Stromal cell of bone marrow (primary cell): ENCODE data around the gene C1orf198.

Experiments used
- DNase-seq: peaks from one replicate; pipeline ENCODE4 v3.0.0-alpha.2; 2012; ENCODE audit warnings: low read depth

C1orf198 gene

DNA sequence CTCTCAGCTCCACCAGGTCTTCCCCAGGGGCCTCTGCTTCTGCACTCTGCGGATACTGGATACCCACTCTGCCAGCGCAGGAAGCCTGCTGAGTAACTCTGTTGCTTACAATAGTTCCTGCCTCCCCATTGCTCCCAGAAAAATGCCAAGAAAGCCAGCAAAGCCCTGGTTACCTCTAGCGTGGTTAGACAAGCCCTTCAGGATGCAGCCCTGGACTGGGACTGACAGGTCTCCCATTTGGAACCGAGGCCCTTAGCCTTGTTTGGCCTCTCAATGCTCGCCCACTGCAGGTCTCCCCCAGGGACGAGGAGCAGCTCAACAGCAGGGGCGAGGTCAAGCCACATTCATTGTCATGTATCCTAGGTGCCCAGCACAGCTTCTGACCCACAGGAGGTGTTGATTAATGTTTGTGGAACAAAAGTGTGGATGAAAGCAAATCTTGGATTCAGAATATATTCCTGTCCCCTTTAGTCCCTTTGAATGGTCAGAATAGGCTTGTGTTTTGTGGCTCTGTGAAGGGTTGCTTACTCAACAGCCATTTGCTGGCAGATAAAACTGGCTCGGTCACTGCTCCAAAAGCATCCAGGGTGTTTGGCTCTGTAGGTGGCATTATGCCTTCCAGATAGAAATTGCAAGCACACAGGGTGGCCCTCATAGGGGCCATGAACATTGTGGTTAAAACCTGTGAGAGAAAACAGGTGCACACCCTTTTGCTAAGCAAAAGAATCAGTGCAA is 58.9 kb downstream of the C1orf198 start:
- no peak for DNase-seq

- DNase-seq: no peak
Measured at GRCh38 chr1:230808281-230808872, 59.9 kb downstream of the C1orf198 start.

GRCh38 chr1:230807561-230808280 is 60.6 kb downstream of the C1orf198 start:
- DNase-seq: no peak

GRCh38 chr1:230807029-230807428 is 61.3 kb downstream of the C1orf198 start:
- no peak for DNase-seq

DNA sequence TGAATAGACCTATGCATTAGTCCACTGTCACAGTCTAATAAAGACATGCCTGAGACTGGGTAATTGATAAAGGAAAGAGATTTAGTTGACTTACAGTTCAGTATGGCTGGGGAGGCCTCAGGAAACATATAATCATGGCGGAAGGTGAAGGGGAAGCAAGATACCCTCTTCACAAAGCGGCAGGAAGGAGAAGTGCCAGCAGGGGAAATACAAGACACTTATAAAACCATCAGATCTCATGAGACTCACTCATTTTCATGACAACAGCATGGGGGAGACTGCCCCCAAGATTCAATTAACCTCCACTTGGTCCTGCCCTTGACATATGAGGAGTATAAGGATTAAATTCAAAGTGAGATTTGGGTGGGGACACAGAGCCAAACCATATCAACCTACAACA is 61.8 kb downstream of the C1orf198 start:
- DNase-seq: no peak

- DNase-seq: no peak
Measured at GRCh38 chr1:230804396-230804795, 63.9 kb downstream of the C1orf198 start.

GRCh38 chr1:230800891-230801840 is 67.2 kb downstream of the C1orf198 start:
- DNase-seq: no peak

DNA sequence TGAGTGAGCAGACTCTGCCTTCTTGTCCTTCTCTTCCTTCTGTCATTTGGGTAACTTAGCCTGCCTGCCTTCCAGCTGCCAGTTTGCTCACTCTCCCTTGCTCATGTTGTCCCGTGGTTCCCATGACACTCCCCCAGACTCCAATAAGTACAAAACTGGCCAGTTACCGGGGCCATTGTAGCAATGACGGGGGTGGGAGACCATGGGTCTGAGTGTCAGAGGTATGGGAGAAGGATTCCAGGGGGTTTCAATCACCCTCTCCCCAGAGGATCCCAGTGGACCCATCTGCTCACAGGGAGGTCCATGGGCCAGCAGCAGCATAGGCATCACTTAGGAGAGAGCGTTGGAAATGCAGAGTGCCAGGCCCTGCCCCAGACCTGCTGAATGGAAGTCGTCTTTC is 69.8 kb downstream of the C1orf198 start:
- DNase-seq: no peak

GRCh38 chr1:230797942-230798365 is 70.4 kb downstream of the C1orf198 start:
- peak; percentile 56 for DNase-seq

GRCh38 chr1:230797376-230797920 is 70.9 kb downstream of the C1orf198 start:
- no peak for DNase-seq

GRCh38 chr1:230796626-230797025 is 71.7 kb downstream of the C1orf198 start:
- no peak for DNase-seq

- no peak for DNase-seq
Measured at GRCh38 chr1:230794871-230795605, 73.3 kb downstream of the C1orf198 start.

GRCh38 chr1:230794431-230794830 is 73.9 kb downstream of the C1orf198 start:
- DNase-seq: no peak

DNA sequence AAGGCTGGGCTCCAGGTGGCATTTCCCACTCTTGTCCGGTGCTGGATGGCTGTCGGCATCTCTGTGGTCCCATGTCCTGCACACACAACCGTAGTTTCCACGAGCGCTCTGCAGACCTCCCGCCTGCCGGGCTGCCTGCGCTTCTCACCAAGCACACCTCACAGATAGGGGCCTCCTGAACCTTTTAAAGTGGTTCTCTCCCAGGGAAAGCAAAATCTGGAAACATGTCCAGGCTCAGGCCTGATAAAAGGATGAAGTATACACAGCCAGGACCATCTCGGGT is 74.9 kb downstream of the C1orf198 start:
- no peak for DNase-seq

DNA sequence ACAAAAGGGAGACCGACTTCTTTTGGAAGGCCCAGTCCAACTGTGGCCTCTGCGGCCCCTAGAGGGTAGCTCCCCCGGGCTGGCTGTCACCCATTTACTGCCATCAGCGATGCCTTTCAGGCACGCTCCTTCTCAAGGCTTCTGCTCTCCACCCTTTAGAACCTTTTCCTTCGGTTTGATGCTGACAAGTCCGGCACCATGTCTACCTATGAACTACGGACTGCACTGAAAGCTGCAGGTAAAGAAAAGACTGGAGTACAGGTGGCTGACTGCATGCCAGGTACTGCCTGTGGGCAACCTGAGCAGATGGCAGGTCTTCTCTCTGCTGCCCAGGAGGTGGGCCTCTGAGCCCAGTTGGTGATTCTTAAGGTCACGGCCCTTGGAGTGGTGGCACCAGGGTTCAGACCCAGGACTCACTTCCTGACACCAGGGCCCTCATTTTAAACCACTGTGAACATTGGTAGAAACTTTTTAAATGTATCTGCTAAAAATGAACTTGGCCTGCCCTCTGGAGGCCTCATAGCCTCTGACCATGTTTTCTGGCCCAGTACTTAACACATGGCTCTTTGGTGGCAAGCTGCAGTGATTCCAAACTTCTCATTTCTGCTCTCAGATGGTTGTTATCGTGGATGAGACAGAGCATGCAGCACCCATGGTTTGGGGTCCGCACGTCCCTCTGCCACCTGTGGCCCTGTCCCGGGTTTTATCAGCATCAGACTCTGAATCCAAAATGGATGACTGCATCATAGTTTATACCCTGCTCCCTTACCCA is 75.4 kb downstream of the C1orf198 start:
- no peak for DNase-seq

- no peak for DNase-seq
Measured at GRCh38 chr1:230791986-230792564, 76.2 kb downstream of the C1orf198 start.

DNA sequence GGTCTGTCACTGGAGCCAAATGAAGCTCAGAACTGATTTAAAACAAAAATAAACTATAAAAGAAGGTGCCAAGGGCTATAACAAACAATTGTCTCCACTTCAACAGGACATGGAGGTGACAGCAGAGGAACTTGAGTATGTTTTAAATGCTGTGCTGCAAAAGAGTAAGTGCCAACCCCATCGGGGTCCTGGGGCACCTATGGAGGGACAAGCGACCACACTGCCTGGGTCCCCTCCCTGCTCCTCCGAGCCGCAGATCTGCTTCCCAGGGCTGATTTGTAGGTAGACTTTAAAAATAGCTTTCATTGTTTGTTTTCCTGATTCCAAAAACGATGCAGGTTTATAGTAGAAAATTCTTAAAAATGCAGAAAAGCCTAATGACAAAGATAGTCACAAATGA is 78.3 kb downstream of the C1orf198 start:
- no peak for DNase-seq

GRCh38 chr1:230788561-230789275 is 79.6 kb downstream of the C1orf198 start:
- no peak for DNase-seq

- DNase-seq: no peak
Measured at GRCh38 chr1:230787471-230787870, 80.8 kb downstream of the C1orf198 start.
